GM19238 (cell line): ENCODE results near the gene PTGES.
A peak's percentile ranks its signal among the peaks of the same experiment; 100 is the strongest.

Experiments used
- DNase-seq: peaks from one replicate; pipeline ENCODE4 v3.0.0; 2011; ENCODE audit warnings: low spot score; ENCODE audit not compliant: insufficient read length

Gene PTGES

DNA sequence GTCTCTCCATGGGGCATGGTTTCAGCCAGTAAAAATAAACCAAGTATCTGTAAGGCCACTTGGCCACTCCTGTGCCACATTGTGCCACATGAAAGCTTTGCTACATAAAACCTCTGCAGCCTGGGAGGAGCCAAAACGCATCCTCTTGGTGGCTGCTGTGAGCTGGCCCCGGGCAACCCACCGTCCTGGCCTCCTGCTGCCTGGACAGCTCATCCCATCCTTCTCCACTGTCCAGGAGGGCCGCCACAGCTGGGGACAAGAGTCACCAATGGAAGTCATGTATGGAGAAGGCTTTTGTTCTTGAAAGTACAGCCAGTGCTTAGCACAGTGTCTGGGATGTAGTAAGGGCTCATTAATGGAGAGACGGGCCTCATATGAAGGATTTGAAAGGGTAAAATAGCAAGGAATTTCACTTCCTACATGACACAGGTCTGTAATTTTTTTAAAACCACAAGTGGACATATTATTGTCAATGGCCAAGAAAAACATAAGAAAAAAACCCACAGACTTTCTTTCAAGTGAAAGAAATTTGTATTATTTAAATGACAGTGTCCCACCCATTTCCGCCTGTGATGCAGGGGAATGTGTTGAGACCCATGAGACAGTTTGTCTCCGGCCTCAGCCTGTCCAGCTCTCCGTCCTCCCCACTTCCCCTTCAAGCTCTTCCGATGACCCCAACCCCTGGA lies 6.6 kb downstream of the PTGES start:
- DNase-seq, result no peak

DNA sequence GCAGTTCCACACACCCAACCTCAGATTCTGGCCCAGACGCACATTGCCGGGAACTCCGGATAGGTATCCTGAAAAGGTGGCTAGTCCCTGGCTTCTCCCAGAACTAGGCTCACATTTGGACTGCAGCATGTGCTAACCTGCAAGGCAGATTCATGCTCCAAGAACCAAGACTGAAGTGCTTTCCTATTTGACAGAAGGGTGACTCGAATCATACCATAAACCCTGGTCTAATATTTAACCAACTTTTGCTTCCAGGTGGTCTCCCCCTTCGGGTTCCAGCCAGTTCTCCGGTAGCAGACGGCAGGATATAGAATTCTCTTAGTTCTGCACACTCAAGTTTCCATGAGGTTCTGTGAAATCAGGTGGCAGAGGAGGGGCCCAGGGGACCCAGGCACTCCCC lies 7.6 kb downstream of the PTGES start:
- no peak for DNase-seq

GRCh38 chr9:129740666-129741464 lies 12.0 kb downstream of the PTGES start:
- no peak for DNase-seq

- no peak for DNase-seq
Measured at GRCh38 chr9:129740174-129740573, 12.7 kb downstream of the PTGES start.

DNA sequence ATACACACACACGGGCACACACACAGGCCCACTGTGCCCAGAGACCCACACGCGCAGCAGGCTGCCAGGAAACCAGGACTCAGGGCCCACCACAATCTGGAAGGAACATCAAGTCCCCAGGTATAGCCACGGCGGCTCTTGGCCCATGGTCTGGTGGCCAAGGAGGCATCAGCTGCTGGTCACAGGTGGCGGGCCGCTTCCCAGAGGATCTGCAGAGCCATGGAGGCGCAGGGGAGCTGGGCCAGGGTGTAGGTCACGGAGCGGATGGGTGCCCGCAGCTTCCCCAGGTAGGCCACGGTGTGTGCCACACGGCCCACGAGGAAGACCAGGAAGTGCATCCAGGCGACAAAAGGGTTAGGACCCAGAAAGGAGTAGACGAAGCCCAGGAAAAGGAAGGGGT lies 13.4 kb downstream of the PTGES start:
- DNase-seq, result no peak

DNA sequence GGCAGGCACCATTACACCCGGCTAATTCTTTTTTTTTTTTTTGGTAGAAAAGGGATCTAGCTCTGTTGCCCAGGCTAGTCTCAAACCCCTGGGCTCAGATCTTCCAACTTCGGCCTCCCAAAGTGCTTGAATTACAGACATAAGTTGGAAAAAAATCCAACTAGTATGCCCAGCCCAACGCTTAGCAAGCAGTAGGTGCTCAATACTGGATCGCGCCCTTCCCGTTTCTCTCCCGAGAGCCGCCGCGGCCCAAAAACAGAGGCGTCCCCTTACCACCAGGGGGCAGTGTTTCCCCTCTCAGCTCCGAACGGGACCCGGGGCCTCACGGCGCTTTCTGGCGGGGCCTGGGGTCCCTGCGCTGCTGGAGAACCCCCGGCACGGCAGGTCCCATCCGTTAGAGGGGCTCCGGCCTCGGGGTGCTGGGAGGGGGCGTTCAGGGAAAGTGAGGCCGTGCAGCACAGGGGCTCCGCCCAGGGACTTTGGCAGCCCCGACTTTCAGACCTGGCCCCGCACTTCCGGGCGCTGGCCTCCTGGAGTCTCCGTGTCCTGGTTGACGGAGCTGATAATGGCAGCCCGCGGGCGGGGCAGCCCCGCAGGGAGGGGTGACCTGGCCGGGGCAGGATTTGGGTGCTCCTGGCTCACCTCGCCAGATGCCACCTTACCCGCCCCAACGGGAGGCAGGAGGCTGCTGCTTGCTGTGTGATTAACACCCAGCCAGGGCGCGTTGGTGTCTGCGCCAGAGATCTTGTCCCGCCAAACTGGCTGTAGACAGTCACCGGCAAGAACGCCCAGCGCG lies 15.2 kb downstream of the PTGES start:
- DNase-seq, result peak; percentile 77

DNA sequence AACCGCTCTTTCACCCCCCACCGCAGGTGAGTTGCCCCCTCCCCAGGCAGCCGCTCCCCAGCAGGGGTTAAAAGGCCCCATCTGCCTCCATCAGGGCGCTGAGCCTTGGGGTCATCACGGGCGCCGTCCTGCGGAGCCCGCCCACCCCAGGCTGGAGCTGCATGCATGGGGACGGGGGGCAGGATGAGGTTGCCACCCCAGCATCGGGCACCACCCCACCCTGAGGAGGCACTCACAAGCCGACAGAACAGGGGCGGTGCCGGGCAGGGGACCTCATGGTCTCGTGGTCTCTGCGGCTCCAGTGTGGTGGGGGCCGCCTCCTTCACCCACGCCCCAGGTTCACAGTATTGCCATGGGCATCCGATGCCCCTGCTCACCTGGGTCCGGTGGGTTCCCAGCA lies 16.5 kb downstream of the PTGES start:
- DNase-seq, result no peak

GRCh38 chr9:129735546-129735945 lies 17.3 kb downstream of the PTGES start:
- no peak for DNase-seq

GRCh38 chr9:129733632-129733953 lies 19.2 kb downstream of the PTGES start:
- no peak for DNase-seq

DNA sequence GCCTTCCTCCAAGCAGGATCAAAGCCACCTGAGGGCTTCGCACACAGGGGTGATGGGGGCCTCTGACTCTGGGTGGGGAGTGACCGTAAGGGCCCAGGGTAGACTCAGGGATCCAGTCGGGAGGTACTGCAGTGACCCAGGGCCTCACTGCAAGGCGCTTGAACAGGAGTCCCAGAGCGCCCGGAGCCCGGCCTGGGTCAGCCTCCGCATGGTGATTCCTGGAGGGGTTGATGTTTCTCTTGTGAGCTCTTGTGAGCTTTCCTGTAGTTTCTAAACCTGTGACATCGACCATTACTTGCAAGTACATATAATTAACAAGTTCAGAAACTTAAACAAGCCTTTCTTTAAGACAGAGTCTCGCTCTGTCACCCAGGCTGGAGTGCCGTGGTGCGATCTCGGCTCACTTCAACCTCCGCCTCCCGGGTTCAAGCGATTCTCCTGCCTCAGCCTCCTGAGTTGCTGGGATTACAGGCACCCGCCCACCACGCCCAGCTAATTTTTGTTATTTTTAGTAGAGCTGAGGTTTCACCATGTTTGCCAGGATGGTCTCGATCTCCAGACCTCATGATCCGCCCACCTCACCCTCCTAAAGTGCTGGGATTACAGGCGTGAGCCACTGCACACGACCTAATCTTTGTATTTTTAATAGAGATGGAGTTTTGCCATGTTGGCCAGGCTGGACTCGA lies 19.8 kb downstream of the PTGES start:
- DNase-seq, result no peak

GRCh38 chr9:129732100-129732499 lies 20.7 kb downstream of the PTGES start:
- no peak for DNase-seq

DNA sequence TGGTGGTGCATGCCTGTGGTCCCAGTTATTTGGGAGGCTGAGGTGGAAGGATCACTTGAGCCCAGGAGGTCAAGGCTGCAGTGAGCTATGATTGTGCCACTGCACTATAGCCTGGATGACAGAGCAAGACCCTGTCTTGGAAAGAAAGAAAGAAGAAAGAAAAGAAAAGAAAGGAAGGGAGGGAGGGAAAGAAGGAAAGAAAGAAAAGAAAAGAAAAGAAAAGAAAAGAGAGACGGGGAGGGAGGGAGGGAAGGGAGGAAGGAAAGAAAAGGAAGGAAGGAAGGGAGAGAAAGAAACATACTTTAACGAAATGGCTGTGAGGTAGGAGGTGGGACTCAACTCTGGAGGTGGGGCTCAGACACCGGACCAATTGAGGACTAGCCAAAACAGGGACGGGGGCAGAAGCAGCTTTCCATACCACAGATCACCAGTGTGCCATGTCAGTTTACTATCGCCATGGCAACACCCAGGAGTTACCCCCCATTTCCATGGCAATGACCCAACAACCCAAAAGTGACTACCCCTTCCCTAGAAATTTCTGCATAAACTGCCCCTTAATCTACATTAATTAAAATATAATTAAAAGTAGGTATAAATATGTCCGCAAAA lies 21.3 kb downstream of the PTGES start:
- DNase-seq, result no peak

- no peak for DNase-seq
Measured at GRCh38 chr9:129728744-129729143, 24.1 kb downstream of the PTGES start.

DNA sequence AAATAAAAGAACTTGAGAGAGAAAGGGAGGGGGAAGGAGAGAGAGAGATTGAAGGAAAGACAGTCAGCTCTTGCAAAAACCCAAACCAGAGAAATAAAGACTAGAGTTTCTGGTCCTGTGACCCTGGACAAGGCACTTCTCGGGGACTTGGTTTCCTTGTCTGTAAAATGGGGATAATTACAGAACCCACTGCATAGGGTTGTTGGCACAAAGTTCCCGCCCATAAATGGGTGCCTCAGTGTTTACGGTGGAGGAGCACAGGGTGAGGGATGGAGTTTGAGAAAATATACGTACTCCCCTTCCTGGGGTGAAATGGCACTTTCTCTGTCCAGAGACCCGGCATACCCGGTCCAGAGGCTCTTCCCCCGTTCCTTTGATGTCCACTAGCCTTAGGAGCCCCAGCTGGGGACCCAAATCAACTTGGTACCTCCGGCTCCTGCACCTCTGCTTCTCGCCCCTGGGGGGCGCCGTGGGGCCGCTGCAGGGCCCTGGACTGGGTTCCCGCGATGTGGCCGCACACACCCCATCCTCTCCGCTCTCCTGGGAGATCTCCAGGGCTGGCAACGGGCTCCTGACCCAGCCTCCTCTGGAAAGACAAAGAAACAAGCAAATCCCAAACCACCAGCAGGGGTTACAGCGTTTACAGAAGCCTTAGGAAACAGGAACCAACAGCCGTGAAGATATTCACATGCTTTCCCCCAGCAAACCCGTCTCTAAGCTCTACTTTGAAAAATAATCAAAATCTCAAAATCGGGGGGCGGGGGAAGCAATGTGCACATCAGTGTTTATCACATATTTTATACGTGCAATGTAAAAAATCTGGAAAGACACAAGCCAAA lies 26.3 kb downstream of the PTGES start:
- DNase-seq, result peak; percentile 67

DNA sequence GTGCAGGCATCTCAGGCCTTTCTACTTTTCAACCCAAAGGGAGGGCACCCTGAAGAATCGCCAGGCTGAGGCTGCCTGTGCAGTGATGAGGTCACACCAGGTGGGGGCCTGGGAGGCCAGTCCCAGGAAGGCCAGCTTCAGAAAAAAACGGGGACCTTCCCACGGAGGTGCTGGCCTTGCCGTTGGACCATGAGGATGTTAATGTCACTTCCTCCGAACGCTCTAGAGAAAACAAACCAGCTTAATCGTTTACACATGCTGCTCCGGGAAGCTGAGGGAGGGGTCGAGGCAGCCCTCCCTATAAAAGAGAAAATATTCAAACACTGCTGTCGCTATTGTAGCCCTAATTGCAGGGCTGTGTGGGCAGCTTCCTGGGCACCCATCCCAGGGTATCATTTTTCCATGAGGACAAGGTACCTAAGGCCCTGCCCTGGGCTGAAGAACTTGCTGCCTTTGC lies 27.0 kb downstream of the PTGES start:
- DNase-seq, result no peak

DNA sequence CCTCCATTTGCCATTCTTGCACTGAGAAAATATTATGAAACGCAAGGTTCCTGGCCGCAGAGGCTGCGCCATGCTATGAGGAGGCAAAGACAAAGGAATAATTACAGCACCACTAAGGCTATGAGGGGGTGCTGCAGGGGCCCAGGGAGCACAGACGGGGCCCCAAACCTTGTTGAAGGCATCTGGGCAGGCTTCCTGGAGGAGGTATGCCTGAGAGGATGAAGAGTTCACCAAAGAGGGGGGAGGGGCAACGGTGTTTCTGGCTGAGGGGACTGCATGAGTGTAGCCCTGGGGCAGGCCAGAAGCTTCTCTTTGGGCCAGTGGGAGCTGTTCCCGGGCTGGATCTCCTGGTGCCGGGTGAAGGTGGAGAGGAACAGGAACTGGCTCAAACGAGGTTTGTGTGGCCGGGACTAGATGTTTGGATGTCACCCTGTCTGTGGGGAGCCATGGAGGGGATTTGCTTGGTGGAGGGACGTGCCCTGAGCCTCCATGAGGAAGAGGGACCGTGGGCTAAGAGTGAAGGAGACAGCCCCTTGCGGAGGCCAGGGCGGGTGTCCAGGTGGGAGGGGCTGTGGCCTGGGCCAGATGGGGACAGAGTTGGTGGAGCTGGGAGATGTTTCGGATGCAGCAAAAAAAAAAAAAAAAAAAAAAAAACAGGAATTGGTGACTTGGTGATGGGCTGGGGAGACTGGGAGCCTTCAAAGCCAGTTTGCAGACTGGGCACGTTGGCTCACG lies 28.2 kb downstream of the PTGES start:
- no peak for DNase-seq

DNA sequence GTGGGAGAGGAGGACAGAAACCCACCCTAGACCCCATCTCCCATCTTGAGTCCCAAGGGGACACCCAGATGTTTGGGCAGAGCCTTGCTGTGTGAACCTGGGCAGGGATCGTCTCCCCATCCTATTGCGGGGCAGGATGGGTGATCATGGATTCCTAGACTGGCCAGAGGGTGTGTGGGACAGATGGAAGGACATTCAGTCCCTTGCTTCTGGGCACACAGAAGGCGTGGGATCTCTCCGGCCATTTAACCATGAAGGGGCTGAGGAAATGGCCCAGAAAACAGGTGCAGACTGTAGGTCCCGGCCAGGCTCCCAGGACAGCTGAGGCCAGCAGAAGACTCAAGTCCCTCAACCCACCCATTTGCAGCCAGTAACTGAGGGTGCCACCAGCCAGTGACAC lies 29.9 kb downstream of the PTGES start:
- no peak for DNase-seq

GRCh38 chr9:129720865-129721545 lies 31.8 kb downstream of the PTGES start:
- no peak for DNase-seq
